HG03064 (cell line): ENCODE results near the gene SGSM2.
A peak's percentile ranks its signal among the peaks of the same experiment; 100 is the strongest.

ENCODE experiments used
- ATAC-seq: cut with Tn5 transposase; IDR thresholded peaks from one replicate; pipeline ENCODE4 v1.9.1; 2021; ENCODE audit warnings: low read depth; ENCODE audit not compliant: unreplicated experiment

The SGSM2 gene

GRCh38 chr17:2336215-2336851 is 968 bp upstream of the SGSM2 start, which contains the start of gene TSR1:
Gene TSR1 (minus strand): TSS chr17:2336457. CDS start chr17:2336427, 30 bp downstream.
- ATAC-seq = peak; percentile 68

GRCh38 chr17:2337544-2338314 is 428 bp downstream of the SGSM2 start:
- no peak for ATAC-seq

GRCh38 chr17:2338315-2338657 is 985 bp downstream of the SGSM2 start:
- ATAC-seq = no peak

- no peak for ATAC-seq
These were observed 6.1 kb downstream of the SGSM2 start for GRCh38 chr17:2343421-2343820.

GRCh38 chr17:2344528-2344927 is 7.2 kb downstream of the SGSM2 start:
- ATAC-seq = no peak

GRCh38 chr17:2346475-2346874 is 9.2 kb downstream of the SGSM2 start:
- ATAC-seq = no peak

- ATAC-seq = no peak
These were observed 10.7 kb downstream of the SGSM2 start for GRCh38 chr17:2347805-2348685.

GRCh38 chr17:2351269-2351668 is 14.0 kb downstream of the SGSM2 start:
- no peak for ATAC-seq

- no peak for ATAC-seq
These were observed 17.0 kb downstream of the SGSM2 start for GRCh38 chr17:2354311-2354710.

- ATAC-seq = no peak
These were observed 19.9 kb downstream of the SGSM2 start for GRCh38 chr17:2357237-2357636.

- no peak for ATAC-seq
These were observed 20.7 kb downstream of the SGSM2 start for GRCh38 chr17:2357931-2358434.

- no peak for ATAC-seq
These were observed 23.9 kb downstream of the SGSM2 start for GRCh38 chr17:2361010-2361760.

- ATAC-seq = no peak
These were observed 24.7 kb downstream of the SGSM2 start for GRCh38 chr17:2362016-2362415.

GRCh38 chr17:2362416-2362815 is 25.1 kb downstream of the SGSM2 start:
- no peak for ATAC-seq

GRCh38 chr17:2362881-2363280 is 25.6 kb downstream of the SGSM2 start:
- ATAC-seq = no peak

- no peak for ATAC-seq
These were observed 26.0 kb downstream of the SGSM2 start for GRCh38 chr17:2363318-2363717.

- no peak for ATAC-seq
These were observed 26.8 kb downstream of the SGSM2 start for GRCh38 chr17:2363851-2364762.

- ATAC-seq = no peak
These were observed 27.4 kb downstream of the SGSM2 start for GRCh38 chr17:2364763-2365116.

GRCh38 chr17:2365132-2365531 is 27.8 kb downstream of the SGSM2 start:
- ATAC-seq = no peak
